ENCODE data around the gene EPHA10.

- TF ChIP-seq CTCF (IDR thresholded peaks at IDR 0.05) (no peak), POLR2A (IDR thresholded peaks at IDR 0.05) (no peak)
These were observed 40.3 kb downstream of the EPHA10 start for GRCh38 chr1:37724575-37724974.
